LNCaP clone FGC (cell line): Measurements from ENCODE around the gene ATP8B4.
A peak's percentile ranks its signal among the peaks of the same experiment; 100 is the strongest.

ENCODE experiments used
- DNase-seq: peaks from one replicate; pipeline ENCODE4 v3.0.0-alpha.2; 2011; ENCODE audit warnings: low read depth
- H3K4me3 ChIP-seq: 2 replicates; pipeline ENCODE4 v1.5.1; 2011; ENCODE audit warnings: mild to moderate bottlenecking, low read depth, low read length, control low read depth
- TF ChIP-seq, protein P1 (sequence below): IDR thresholded peaks from 2 replicates; pipeline ENCODE4 v1.5.1; 2012; ENCODE audit warnings: mild to moderate bottlenecking; ENCODE audit not compliant: control insufficient read depth, insufficient read depth; ENCODE audit errors: extremely low read depth

Gene ATP8B4

DNA sequence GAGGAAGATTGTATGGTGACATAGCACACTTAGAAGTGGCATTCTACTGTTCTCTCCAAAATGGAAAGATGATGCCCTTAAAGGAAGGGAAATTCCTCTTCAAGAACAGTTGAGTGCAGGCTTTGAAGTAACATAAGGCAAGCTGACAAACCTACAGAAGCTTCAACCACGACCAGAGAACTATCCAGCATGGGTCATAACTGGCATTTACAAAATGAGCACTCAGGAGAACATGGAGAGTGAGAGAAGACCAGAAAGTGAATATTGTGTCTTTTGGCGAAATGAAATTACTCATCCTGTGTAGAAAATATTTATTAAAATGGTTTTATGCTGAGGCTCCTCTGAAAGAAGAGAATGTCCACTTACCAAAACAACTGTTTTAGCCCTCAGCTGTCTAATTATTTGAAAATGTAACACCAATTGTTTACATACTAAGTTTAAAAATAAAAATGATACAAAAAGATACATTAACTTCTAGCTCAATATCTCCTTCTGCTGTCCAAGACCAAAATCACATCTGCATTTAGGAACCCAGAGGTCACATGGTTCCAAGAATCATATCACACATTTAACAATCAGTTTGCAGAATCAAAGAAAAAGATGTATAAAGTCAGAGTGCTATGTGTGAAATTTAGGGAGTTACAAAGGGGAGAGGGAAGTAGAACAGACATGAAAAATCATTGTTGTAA, 216.9 kb downstream of the ATP8B4 start:
- no peak overlapping the region for H3K4me3 ChIP-seq
- TF ChIP-seq, protein P1, sequence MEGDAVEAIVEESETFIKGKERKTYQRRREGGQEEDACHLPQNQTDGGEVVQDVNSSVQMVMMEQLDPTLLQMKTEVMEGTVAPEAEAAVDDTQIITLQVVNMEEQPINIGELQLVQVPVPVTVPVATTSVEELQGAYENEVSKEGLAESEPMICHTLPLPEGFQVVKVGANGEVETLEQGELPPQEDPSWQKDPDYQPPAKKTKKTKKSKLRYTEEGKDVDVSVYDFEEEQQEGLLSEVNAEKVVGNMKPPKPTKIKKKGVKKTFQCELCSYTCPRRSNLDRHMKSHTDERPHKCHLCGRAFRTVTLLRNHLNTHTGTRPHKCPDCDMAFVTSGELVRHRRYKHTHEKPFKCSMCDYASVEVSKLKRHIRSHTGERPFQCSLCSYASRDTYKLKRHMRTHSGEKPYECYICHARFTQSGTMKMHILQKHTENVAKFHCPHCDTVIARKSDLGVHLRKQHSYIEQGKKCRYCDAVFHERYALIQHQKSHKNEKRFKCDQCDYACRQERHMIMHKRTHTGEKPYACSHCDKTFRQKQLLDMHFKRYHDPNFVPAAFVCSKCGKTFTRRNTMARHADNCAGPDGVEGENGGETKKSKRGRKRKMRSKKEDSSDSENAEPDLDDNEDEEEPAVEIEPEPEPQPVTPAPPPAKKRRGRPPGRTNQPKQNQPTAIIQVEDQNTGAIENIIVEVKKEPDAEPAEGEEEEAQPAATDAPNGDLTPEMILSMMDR, result peak; percentile 56
- no peak for DNase-seq

DNA sequence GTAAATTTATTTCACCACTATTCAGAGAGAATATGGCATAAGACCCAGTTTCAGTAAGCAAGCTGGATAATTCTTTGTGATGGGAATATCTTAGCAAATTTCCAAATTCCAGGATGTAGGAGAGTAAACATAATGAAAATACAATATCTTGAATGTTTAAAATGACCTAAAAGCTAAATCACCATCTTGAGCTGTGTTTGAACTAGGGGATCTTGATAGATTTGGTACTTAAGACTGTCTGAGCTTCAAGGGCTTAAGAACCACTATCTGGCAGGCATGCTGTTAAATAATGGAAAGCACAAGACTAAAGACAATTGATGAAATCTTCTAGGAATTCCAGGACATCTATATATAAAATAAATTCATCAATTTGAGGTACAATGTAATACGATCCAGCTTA, 217.7 kb downstream of the ATP8B4 start:
- no peak overlapping the region for H3K4me3 ChIP-seq
- no peak for DNase-seq
- TF ChIP-seq, protein P1, result no peak

DNA sequence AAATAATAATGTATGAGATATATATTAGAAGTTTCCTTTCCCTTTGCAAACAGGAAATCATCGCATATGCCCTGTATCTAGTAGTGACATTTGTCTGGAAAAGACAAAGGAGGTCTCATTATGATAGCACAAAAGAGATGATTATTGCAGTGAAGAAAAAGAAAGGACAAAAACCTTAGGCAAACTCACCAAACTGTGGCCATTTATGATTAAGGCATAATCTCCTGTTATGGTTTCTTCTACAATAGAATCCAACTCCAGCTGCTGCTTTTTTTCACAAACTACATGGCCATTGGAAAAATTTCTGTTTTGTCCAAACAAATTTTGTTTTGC, 218.2 kb downstream of the ATP8B4 start:
- DNase-seq, result no peak
- TF ChIP-seq, protein P1, result no peak
- H3K4me3 ChIP-seq, result no peak overlapping the region

DNA sequence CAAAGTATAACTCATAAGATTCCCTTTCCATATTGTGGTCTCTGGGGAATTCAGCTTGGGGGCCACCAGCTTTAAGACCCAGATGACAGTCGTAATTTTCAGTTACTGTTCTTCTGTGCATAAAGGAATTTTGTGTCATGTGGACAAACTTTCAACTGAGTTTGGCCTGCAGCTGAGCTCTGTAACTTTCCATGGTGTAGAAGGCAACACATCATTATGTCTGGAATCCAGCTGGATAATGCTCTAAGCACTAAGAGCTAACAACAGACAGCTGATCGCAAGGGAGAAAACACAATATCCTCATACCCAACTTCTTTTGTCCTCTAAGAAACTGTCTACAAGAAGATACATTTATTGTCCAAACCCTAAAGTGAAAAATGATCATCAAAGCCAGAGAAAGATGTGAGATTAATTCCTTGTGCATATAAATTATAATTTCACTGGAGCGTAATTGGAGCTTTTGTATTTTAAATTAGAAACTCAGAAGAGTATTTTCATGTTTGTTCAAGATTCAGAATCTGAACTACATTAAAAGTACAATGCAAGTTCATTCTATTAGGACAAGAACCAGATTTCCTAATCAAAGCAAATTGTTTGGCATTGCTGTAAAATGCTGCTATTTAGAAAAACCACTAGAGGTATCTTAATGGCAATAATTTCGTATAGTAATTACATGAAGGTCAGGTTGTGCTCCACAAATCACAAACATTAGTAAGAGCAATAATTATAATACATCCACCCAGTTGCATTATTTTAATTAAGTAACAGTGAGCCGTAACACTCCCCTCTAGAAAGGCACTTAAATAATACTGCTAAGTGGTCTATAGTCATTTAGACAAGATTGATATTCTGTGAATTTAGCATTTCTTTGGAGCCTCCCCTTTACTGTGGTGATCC, 218.8 kb downstream of the ATP8B4 start:
- TF ChIP-seq, protein P1, result no peak
- H3K4me3 ChIP-seq, result no peak overlapping the region
- DNase-seq, result no peak

DNA sequence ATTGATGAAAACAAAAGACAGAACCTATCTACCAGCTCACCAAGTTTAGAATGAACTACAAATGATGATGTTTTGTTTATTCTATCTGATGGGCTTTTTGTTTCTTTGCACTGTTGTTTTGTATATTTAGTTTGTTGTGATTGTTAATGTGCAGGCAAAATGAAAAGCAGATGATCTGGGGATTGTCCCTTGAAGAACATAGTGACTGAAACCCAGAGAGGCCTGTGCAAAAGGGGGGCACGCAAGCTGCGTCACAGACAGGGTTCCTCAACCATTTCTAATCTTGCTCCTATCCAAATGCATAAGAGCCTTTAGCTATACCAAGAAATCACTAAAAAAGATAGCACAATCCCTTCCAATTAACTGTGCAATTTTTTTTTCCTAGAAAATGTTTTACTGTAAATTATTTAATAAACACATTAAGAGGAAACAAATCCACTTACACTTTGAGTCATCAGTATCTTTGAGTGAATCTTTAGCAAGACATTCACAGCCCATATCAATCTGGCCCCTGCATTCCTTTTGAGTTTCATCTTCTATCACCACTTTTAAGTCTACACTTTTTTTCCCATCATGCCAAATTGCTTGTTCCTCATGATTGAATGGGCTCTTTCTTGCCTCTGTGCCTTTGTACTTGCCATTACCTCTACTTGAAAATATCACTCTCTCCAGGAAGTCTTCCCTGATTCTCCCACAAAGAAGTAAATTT, 220.3 kb downstream of the ATP8B4 start:
- TF ChIP-seq, protein P1, result no peak
- DNase-seq, result no peak
- no peak overlapping the region for H3K4me3 ChIP-seq

DNA sequence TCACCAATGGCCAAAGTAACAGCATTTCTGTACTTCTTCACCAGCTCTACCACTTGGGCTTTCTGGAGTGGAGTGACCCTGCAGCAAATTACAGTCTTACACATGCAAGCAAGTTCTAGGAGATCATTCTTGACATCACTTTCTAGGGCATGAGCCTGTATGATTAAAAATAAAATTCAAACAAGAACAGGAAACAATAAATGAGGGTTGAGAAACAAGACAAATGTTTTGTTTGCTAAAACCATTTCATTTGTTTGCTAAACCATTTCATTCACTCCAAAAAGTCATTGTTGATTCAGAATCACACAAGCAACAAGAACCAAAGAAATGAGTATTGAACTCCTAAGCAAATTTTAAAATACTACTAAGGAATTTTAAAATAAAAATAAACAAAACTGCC, 220.9 kb downstream of the ATP8B4 start:
- TF ChIP-seq, protein P1, result no peak
- H3K4me3 ChIP-seq, result no peak overlapping the region
- peak; percentile 40 for DNase-seq
